ENCODE measurements around the gene CPEB4. TPM values are rescaled to one million over a fixed set of nuclear protein-coding genes. Genes with fewer than 3 reads are reported as not detected.
A peak's percentile ranks its signal among the peaks of the same experiment; 100 is the strongest.

The CPEB4 gene
- total and polyA plus RNA-seq, 9 of the 15 experiments (the other 6 are each of a cell fraction or from before 2014, with no cell fraction given), result 7.4 to 21.3 (median 12.4) TPM

DNA sequence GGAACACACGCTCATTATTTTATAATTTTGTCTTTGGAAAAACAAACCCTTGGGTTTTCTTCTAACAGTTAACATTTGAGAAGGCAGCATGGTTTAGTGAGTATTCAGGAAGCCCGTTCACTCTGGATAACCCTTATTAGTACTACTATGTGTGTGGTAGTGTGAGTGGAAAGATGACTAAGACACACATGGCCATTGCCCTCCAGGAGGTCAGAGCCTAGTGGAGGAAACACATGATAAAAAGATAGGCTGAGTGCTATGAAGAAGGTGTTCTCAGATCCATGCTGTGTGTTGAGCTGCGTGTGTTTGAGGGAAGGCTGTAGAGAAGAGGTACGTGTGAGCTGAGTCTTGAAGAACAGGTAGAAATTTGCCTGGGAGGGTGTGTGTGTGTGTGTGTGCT, 109.2 kb downstream of the CPEB4 start:
- H3K79me2 ChIP-seq (ENCODE audit: control insufficient read depth, insufficient read depth, low read length), result no peaks in the 10 kb centered on the region
- H3K9me3 ChIP-seq (replicated peaks; ENCODE audit: control insufficient read depth, insufficient read depth, low read depth, low read length), result no peaks in the 10 kb centered on the region
- H3K9ac ChIP-seq (ENCODE audit: insufficient read depth in 1 of 2, low read depth in 2 of 2, low read length in 2 of 2), result no peak overlapping the region
- ATAC-seq, result peak; percentile 37; the same call in 2 of the 3 replicates
- in situ Hi-C loops (cut with MboI), result no loop called here
- no peaks in the 10 kb centered on the region for H3K9me1 ChIP-seq (ENCODE audit: control insufficient read depth, insufficient read depth, low read length)
- FAIRE-seq, result peak; percentile 11
- no peaks in the 10 kb centered on the region; a peak in 1 of 5 replicates for H3K4me1 ChIP-seq (replicated peaks in 1 of 2; ENCODE audit: control insufficient read depth in 2 of 2, insufficient read depth in 2 of 2, low read length in 2 of 2)
- H2AFZ ChIP-seq (ENCODE audit: low read depth, low read length), result no peak overlapping the region
- DNase-seq (ENCODE audit: extremely low read depth in 1 of 4, low spot score in 3 of 4), result peak in 1 of 4 experiments; percentile 9
- BruUV-seq (replicated peaks), result no TSS peak
- intact Hi-C loops (cut with micrococcal nuclease), result no loop called here
- ChIA-PET POLR2A (no interaction called here), CTCF (ENCODE audit: low intra/inter-chr PET ratio) (no interaction called here)
- no peak overlapping the region for H3K27ac ChIP-seq (ENCODE audit: extremely low read depth, low read depth, low read length)
- H3K4me2 ChIP-seq (ENCODE audit: insufficient read depth, low read length), result no peak overlapping the region
- TF ChIP-seq NR2C2 (CRISPR knock-in tag; IDR thresholded peaks at IDR 0.05), result no peak
- TF ChIP-seq NR2C2 (tag; IDR thresholded peaks at IDR 0.05), result peak; percentile 34; the same call in 1 of the 2 replicates
- TF ChIP-seq JUND (IDR thresholded peaks at IDR 0.05; ENCODE audit: borderline replicate concordance, low read depth, low read length), result peak; percentile 5; the same call in 1 of the 2 replicates
- no peak; the same call in 2 of the 3 replicates for TF ChIP-seq JUND (tag; IDR thresholded peaks at IDR 0.05; ENCODE audit: borderline replicate concordance, low read depth, low read length)
- TF ChIP-seq FOSL1 (tag; conservative IDR thresholded peaks at IDR 0.05), result peak; percentile 86
- TF ChIP-seq POLR2AphosphoS2 (IDR thresholded peaks at IDR 0.05; ENCODE audit: low read length), result no peak
- TF ChIP-seq, protein P1, sequence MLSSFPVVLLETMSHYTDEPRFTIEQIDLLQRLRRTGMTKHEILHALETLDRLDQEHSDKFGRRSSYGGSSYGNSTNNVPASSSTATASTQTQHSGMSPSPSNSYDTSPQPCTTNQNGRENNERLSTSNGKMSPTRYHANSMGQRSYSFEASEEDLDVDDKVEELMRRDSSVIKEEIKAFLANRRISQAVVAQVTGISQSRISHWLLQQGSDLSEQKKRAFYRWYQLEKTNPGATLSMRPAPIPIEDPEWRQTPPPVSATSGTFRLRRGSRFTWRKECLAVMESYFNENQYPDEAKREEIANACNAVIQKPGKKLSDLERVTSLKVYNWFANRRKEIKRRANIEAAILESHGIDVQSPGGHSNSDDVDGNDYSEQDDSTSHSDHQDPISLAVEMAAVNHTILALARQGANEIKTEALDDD (IDR thresholded peaks at IDR 0.05), result peak; percentile 26; the same call in 1 of the 2 replicates
- TF ChIP-seq ETS2 (tag; IDR thresholded peaks at IDR 0.05; ENCODE audit: borderline replicate concordance, poor library complexity, severe bottlenecking), result no peak
- no peak overlapping the region for H3K4me3 ChIP-seq
- no peaks in the 10 kb centered on the region for H4K20me1 ChIP-seq (replicated peaks; ENCODE audit: control insufficient read depth, insufficient read depth, low read length)
- H3K27me3 ChIP-seq (ENCODE audit: control insufficient read depth in 2 of 2, insufficient read depth in 2 of 2, low read length in 2 of 2), result peaks cover 4 to 7% of the 10 kb centered on the region in 2 experiments; a peak in 3 of 5 replicates
- H3K36me3 ChIP-seq (ENCODE audit: control insufficient read depth, insufficient read depth, low read length), result no peaks in the 10 kb centered on the region
- whole genome bisulfite sequencing (ENCODE audit: insufficient coverage, low coverage, missing lambda C conversion rate), result 0% methylated on average over 4 of the region's 4 CpGs
